ENCODE data around the gene ZNF205. TPM values are rescaled to one million over a fixed set of nuclear protein-coding genes. Genes with fewer than 3 reads are reported as not detected.

The ZNF205 gene
- total and polyA plus RNA-seq, 2 of the 4 experiments (the other 2 are of a cell fraction): 8.2 to 12.7 TPM

- TF ChIP-seq RCOR1 (IDR thresholded peaks at IDR 0.05; ENCODE audit: insufficient replicate concordance, low read length): no peak
Measured at GRCh38 chr16:3140603-3141427, 28.4 kb downstream of the ZNF205 start (continued).

GRCh38 chr16:3141781-3142311, 29.5 kb downstream of the ZNF205 start:
- H3K14ac ChIP-seq (replicated peaks; ENCODE audit: low read depth, low read length): no peak overlapping the region
- H2AK5ac ChIP-seq (ENCODE audit: low read depth, low read length): no peak overlapping the region
- no peak overlapping the region for H2BK5ac ChIP-seq (ENCODE audit: low read depth, low read length, poor library complexity, severe bottlenecking)
- no peak overlapping the region for H3K18ac ChIP-seq (ENCODE audit: low read depth, low read length)
- H3K9ac ChIP-seq (ENCODE audit: low read depth, low read length): no peak overlapping the region
- H3K4me2 ChIP-seq (ENCODE audit: low read depth, low read length): no peak overlapping the region
- ATAC-seq (ENCODE audit: low read depth) (no peak), DNase-seq (no peak)
- TF ChIP-seq MAFK (IDR thresholded peaks at IDR 0.05; ENCODE audit: low read depth, low read length) (no peak), MAZ (IDR thresholded peaks at IDR 0.05; ENCODE audit: borderline replicate concordance, low read depth, low read length) (no peak)
- H3K9me3 ChIP-seq (ENCODE audit: control insufficient read depth, insufficient read depth, low read length): no peaks in the 10 kb centered on the region
- no peak overlapping the region for H3K23ac ChIP-seq (ENCODE audit: low read depth, low read length)
- no peak overlapping the region for H4K91ac ChIP-seq (ENCODE audit: insufficient read depth, low read depth, low read length)
- no peak overlapping the region for H2BK120ac ChIP-seq (ENCODE audit: low read depth, low read length)
- H2AK9ac ChIP-seq (replicated peaks; ENCODE audit: low read depth, low read length, poor library complexity): peak overlapping the region; percentile 55
- no peak overlapping the region for H4K5ac ChIP-seq (ENCODE audit: low read depth, low read length)
- H3K27ac ChIP-seq (ENCODE audit: insufficient read depth, low read length): no peak overlapping the region
- ChIA-PET CTCF (no interaction called here), POLR2A (ENCODE audit: unreplicated experiment) (no interaction called here)
- no peak overlapping the region for H2BK20ac ChIP-seq (ENCODE audit: low read depth, low read length)
- H4K20me1 ChIP-seq (ENCODE audit: insufficient read depth, low read length): no peaks in the 10 kb centered on the region
- no peak overlapping the region for H3K4me3 ChIP-seq (ENCODE audit: insufficient read depth, low read depth, low read length)
- H3K9me1 ChIP-seq (ENCODE audit: insufficient read depth, low read length): 0 out of 2 replicates have a peak, but pooled peaks cover 3% of the 10 kb centered on the region
- H3K56ac ChIP-seq (ENCODE audit: extremely low read depth, insufficient read depth, low read length): no peak overlapping the region
- no peak overlapping the region for H4K8ac ChIP-seq (ENCODE audit: low read depth in 2 of 2, low read length in 2 of 2)
- 90% methylated on average over 14 of the region's 23 CpGs; no CpG with 5 or more reads in 1 of the 2 experiments for WGBS, 2 experiments (ENCODE audit: extremely low coverage in 2 of 2, insufficient read length in 1 of 2)
- intact Hi-C loops (cut with micrococcal nuclease) (no loop called here), dilution Hi-C loops (cut with HindIII; ENCODE audit: low sequenced_read_pairs, unreplicated experiment) (no loop called here), in situ Hi-C loops (cut with MboI; ENCODE audit: low sequenced_read_pairs) (no loop called here)
- H3K27me3 ChIP-seq (ENCODE audit: control insufficient read depth, insufficient read depth, low read length): no peaks in the 10 kb centered on the region
- no TSS peak for BruUV-seq (replicated peaks)
- H3K4me1 ChIP-seq (ENCODE audit: control insufficient read depth, insufficient read depth, low read length): peaks cover 3% of the 10 kb centered on the region
- H3K36me3 ChIP-seq (ENCODE audit: control insufficient read depth, insufficient read depth, low read length): peaks cover 19% of the 10 kb centered on the region
- no peak overlapping the region for H2BK15ac ChIP-seq (ENCODE audit: low read depth, low read length)
- H3K4ac ChIP-seq (ENCODE audit: low read depth, low read length): no peak overlapping the region
- H3K79me1 ChIP-seq (ENCODE audit: low read depth in 1 of 2, low read length in 2 of 2): peaks cover 9 to 11% of the 10 kb centered on the region in 2 experiments; a peak in 3 of 4 replicates
- no peak overlapping the region for H2AFZ ChIP-seq (replicated peaks; ENCODE audit: low read length, poor library complexity)
